Measurements from ENCODE around the gene VSIR.

VSIR gene

DNA sequence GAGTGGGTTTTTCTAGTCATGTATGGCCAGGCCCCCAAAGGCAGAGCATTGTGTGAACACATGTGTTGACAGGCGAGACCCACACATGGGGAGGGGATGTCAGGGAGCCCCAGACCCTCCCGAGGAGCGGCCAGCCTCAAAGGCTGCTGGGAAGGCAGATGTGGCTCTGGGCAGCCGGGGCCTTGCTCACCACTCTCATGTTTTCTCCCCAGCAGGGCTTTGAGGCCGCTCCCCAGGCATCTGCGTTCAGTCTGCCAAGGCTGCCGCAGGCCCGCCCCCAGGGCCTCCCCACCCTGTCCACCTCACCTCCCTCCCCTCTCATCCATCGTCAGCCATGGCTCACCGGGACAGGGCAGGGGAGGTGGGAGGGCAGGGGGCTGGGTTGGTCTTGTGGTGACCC lies 16.6 kb upstream of the VSIR start:
- Histone ChIP-seq H3K27me3 (ENCODE audit: insufficient read depth, low read length) (peaks cover 4% of the 10 kb centered on the region; the same call in 1 of the 2 replicates), H3K4me3 (ENCODE audit: low read length) (no peak overlapping the region), H3K9ac (ENCODE audit: low read depth, low read length) (no peak overlapping the region), H3K27ac (ENCODE audit: low read length) (no peak overlapping the region), H3K9me3 (ENCODE audit: insufficient read depth, low read depth, low read length) (no peaks in the 10 kb centered on the region), H3K36me3 (ENCODE audit: insufficient read depth, low read depth, low read length) (no peaks in the 10 kb centered on the region), H3K4me1 (ENCODE audit: insufficient read depth, low read length) (no peaks in the 10 kb centered on the region)

- Histone ChIP-seq H3K4me3 (ENCODE audit: low read length) (no peak overlapping the region), H3K9ac (ENCODE audit: low read depth, low read length) (no peak overlapping the region), H3K27me3 (ENCODE audit: insufficient read depth, low read length) (peaks cover 4% of the 10 kb centered on the region; the same call in 1 of the 2 replicates), H3K36me3 (ENCODE audit: insufficient read depth, low read depth, low read length) (no peaks in the 10 kb centered on the region), H3K9me3 (ENCODE audit: insufficient read depth, low read depth, low read length) (no peaks in the 10 kb centered on the region), H3K27ac (ENCODE audit: low read length) (no peak overlapping the region), H3K4me1 (ENCODE audit: insufficient read depth, low read length) (no peaks in the 10 kb centered on the region)
Observed at GRCh38 chr10:71788954-71789353, 15.6 kb upstream of the VSIR start.

DNA sequence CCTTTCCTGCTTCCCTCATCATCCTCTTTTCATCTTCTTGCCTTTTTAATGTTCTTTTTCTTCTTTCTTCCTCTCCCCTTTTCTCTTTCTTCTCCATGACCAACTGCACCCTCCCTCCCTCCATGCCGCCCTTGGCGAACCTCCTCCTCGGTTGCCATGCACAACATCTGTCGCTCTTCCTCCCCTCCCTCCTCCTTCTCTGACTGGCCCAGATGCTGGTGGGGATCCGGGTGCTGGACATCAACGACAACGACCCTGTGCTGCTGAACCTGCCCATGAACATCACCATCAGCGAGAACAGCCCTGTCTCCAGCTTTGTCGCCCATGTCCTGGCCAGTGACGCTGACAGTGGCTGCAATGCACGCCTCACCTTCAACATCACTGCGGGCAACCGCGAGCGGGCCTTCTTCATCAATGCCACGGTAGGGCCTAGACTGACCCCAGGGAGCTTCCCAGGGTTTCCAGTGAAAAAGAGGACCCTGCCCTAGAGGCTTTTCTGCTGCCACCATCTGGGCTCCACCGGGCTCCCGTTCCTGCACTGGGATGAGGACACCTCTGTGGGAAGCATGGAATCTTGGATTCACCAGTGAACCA lies 11.5 kb upstream of the VSIR start:
- Histone ChIP-seq H3K9me3 (ENCODE audit: insufficient read depth, low read depth, low read length) (no peaks in the 10 kb centered on the region), H3K4me1 (ENCODE audit: insufficient read depth, low read length) (0 out of 2 replicates have a peak, but pooled peaks cover 5% of the 10 kb centered on the region), H3K36me3 (ENCODE audit: insufficient read depth, low read depth, low read length) (no peaks in the 10 kb centered on the region), H3K27ac (ENCODE audit: low read length) (no peak overlapping the region), H3K4me3 (ENCODE audit: low read length) (no peak overlapping the region), H3K27me3 (ENCODE audit: insufficient read depth, low read length) (0 out of 2 replicates have a peak, but pooled peaks cover 4% of the 10 kb centered on the region), H3K9ac (ENCODE audit: low read depth, low read length) (no peak overlapping the region)

GRCh38 chr10:71783917-71784678 lies 10.8 kb upstream of the VSIR start:
- H3K36me3 ChIP-seq (ENCODE audit: insufficient read depth, low read depth, low read length), result no peaks in the 10 kb centered on the region
- H3K27me3 ChIP-seq (ENCODE audit: insufficient read depth, low read length), result 0 out of 2 replicates have a peak, but pooled peaks cover 4% of the 10 kb centered on the region
- no peak overlapping the region for H3K27ac ChIP-seq (ENCODE audit: low read length)
- H3K9ac ChIP-seq (ENCODE audit: low read depth, low read length), result no peak overlapping the region
- no peak overlapping the region for H3K4me3 ChIP-seq (ENCODE audit: low read length)
- 0 out of 2 replicates have a peak, but pooled peaks cover 5% of the 10 kb centered on the region for H3K4me1 ChIP-seq (ENCODE audit: insufficient read depth, low read length)
- H3K9me3 ChIP-seq (ENCODE audit: insufficient read depth, low read depth, low read length), result no peaks in the 10 kb centered on the region

DNA sequence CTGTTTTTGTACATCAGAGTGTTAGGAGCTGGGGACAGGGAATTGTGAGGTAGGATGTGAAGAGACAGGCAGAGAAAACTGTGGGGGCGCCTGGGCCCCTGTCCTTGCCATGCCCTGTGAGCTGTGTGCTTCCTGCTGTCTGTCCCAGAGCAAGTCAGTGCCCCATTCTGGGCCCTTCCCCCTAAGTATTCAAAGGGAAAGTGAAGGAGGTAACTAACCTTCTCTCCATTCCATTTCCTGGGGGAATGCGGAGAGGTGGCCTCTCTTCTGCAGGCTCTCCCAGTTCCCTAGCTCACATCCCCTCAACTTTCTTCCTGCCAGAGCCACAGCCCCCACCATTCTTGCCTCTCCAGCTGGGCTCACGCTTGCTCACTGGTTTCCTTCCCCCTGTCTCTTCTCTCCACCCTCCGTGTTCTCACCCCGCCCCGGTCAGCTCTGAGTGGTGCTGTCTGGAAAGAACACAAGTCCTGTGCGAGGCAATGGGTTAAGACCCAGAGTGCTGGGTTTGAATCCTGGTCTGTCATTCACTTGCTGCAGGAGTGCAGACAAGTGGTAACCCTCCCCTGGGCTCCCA lies 9.7 kb upstream of the VSIR start:
- no peaks in the 10 kb centered on the region for H3K36me3 ChIP-seq (ENCODE audit: insufficient read depth, low read depth, low read length)
- no peak overlapping the region for H3K4me3 ChIP-seq (ENCODE audit: low read length)
- no peaks in the 10 kb centered on the region for H3K9me3 ChIP-seq (ENCODE audit: insufficient read depth, low read depth, low read length)
- 0 out of 2 replicates have a peak, but pooled peaks cover 5% of the 10 kb centered on the region for H3K4me1 ChIP-seq (ENCODE audit: insufficient read depth, low read length)
- no peak overlapping the region for H3K9ac ChIP-seq (ENCODE audit: low read depth, low read length)
- H3K27me3 ChIP-seq (ENCODE audit: insufficient read depth, low read length), result 0 out of 2 replicates have a peak, but pooled peaks cover 4% of the 10 kb centered on the region
- no peak overlapping the region for H3K27ac ChIP-seq (ENCODE audit: low read length)

DNA sequence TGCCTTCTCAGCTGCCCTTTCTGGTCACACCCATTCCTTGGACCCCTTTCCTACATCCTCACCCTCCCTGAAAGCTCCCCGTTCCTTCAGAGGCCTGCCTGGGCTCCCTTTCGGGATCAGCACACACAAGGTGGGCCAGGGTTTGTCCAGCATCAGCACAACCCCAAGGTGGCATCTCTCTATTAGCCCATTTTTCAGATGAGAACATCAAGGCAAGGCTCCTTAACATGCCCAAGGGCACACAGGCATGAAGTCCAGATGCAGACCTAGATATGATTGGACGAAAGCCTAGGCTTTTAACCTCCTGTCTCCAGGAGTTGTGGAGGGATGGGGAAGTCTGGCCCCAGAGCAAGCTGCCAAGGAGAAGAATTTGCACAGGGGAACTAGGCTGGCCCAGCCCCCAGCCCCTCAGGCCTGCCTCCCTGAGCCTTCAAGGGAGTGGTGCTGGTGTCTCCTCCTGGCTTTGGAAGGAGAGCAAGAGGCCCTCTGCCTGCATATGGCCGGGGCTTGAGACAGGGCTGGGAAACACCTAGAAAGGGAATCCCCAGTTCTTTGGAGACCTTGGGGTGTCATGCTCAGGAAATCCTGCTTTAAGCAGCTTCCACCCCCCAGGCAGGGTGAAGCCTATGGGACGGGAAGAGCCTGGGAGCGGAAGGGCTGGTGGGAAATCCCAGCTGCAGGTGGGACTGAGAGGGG lies 9.0 kb upstream of the VSIR start:
- H3K4me1 ChIP-seq (ENCODE audit: insufficient read depth, low read length), result 0 out of 2 replicates have a peak, but pooled peaks cover 5% of the 10 kb centered on the region
- H3K9ac ChIP-seq (ENCODE audit: low read depth, low read length), result no peak overlapping the region
- H3K36me3 ChIP-seq (ENCODE audit: insufficient read depth, low read depth, low read length), result no peaks in the 10 kb centered on the region
- no peaks in the 10 kb centered on the region for H3K9me3 ChIP-seq (ENCODE audit: insufficient read depth, low read depth, low read length)
- H3K27me3 ChIP-seq (ENCODE audit: insufficient read depth, low read length), result 0 out of 2 replicates have a peak, but pooled peaks cover 4% of the 10 kb centered on the region
- H3K27ac ChIP-seq (ENCODE audit: low read length), result no peak overlapping the region
- H3K4me3 ChIP-seq (ENCODE audit: low read length), result no peak overlapping the region

DNA sequence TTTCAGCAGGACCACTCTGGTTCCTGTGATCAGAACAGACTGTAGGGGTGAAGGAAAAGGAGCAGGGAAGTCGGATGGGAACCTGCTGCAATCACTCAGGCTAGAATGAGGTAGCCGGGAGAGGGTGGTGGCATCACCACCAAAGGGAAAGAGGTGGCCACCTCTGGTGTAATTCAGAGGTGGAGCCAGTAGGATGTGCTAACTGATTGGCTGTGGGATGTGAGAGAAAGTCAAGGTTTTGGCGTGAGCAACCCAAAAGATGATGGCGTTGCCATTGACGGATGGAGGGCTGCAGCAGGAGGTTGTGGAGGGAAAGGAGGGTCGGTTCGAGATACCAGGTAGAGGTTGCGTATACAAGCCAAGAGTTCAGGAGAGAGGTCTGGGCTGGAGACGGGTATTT lies 7.4 kb upstream of the VSIR start:
- 0 out of 2 replicates have a peak, but pooled peaks cover 5% of the 10 kb centered on the region for H3K4me1 ChIP-seq (ENCODE audit: insufficient read depth, low read length)
- no peaks in the 10 kb centered on the region for H3K27me3 ChIP-seq (ENCODE audit: insufficient read depth, low read length)
- H3K27ac ChIP-seq (ENCODE audit: low read length), result no peak overlapping the region
- no peak overlapping the region for H3K4me3 ChIP-seq (ENCODE audit: low read length)
- H3K9me3 ChIP-seq (ENCODE audit: insufficient read depth, low read depth, low read length), result no peaks in the 10 kb centered on the region
- H3K36me3 ChIP-seq (ENCODE audit: insufficient read depth, low read depth, low read length), result no peaks in the 10 kb centered on the region
- no peak overlapping the region for H3K9ac ChIP-seq (ENCODE audit: low read depth, low read length)

GRCh38 chr10:71780156-71780555 lies 6.8 kb upstream of the VSIR start:
- no peaks in the 10 kb centered on the region for H3K9me3 ChIP-seq (ENCODE audit: insufficient read depth, low read depth, low read length)
- H3K27ac ChIP-seq (ENCODE audit: low read length), result no peak overlapping the region
- no peak overlapping the region for H3K9ac ChIP-seq (ENCODE audit: low read depth, low read length)
- H3K4me1 ChIP-seq (ENCODE audit: insufficient read depth, low read length), result 0 out of 2 replicates have a peak, but pooled peaks cover 5% of the 10 kb centered on the region
- H3K4me3 ChIP-seq (ENCODE audit: low read length), result no peak overlapping the region
- no peaks in the 10 kb centered on the region for H3K36me3 ChIP-seq (ENCODE audit: insufficient read depth, low read depth, low read length)
- H3K27me3 ChIP-seq (ENCODE audit: insufficient read depth, low read length), result no peaks in the 10 kb centered on the region

- H3K9me3 ChIP-seq (ENCODE audit: insufficient read depth, low read depth, low read length), result no peaks in the 10 kb centered on the region
- 0 out of 2 replicates have a peak, but pooled peaks cover 5% of the 10 kb centered on the region for H3K4me1 ChIP-seq (ENCODE audit: insufficient read depth, low read length)
- no peak overlapping the region for H3K27ac ChIP-seq (ENCODE audit: low read length)
- H3K4me3 ChIP-seq (ENCODE audit: low read length), result no peak overlapping the region
- H3K27me3 ChIP-seq (ENCODE audit: insufficient read depth, low read length), result peaks cover 3% of the 10 kb centered on the region
- no peaks in the 10 kb centered on the region for H3K36me3 ChIP-seq (ENCODE audit: insufficient read depth, low read depth, low read length)
- no peak overlapping the region for H3K9ac ChIP-seq (ENCODE audit: low read depth, low read length)
Observed at GRCh38 chr10:71779641-71780040, 6.3 kb upstream of the VSIR start.

GRCh38 chr10:71778071-71778825 lies 4.9 kb upstream of the VSIR start:
- no peaks in the 10 kb centered on the region for H3K36me3 ChIP-seq (ENCODE audit: insufficient read depth, low read depth, low read length)
- H3K4me3 ChIP-seq (ENCODE audit: low read length), result no peak overlapping the region
- H3K27me3 ChIP-seq (ENCODE audit: insufficient read depth, low read length), result peaks cover 15% of the 10 kb centered on the region
- no peak overlapping the region for H3K27ac ChIP-seq (ENCODE audit: low read length)
- no peak overlapping the region for H3K9ac ChIP-seq (ENCODE audit: low read depth, low read length)
- H3K9me3 ChIP-seq (ENCODE audit: insufficient read depth, low read depth, low read length), result no peaks in the 10 kb centered on the region
- H3K4me1 ChIP-seq (ENCODE audit: insufficient read depth, low read length), result 0 out of 2 replicates have a peak, but pooled peaks cover 5% of the 10 kb centered on the region
